ENCODE data around the gene FOXD4L6.
"Not testable (repeated sequence)": the region's sequence is repeated elsewhere in the genome, so short reads cannot be mapped to it uniquely, and the experiment has no call there.

DNA sequence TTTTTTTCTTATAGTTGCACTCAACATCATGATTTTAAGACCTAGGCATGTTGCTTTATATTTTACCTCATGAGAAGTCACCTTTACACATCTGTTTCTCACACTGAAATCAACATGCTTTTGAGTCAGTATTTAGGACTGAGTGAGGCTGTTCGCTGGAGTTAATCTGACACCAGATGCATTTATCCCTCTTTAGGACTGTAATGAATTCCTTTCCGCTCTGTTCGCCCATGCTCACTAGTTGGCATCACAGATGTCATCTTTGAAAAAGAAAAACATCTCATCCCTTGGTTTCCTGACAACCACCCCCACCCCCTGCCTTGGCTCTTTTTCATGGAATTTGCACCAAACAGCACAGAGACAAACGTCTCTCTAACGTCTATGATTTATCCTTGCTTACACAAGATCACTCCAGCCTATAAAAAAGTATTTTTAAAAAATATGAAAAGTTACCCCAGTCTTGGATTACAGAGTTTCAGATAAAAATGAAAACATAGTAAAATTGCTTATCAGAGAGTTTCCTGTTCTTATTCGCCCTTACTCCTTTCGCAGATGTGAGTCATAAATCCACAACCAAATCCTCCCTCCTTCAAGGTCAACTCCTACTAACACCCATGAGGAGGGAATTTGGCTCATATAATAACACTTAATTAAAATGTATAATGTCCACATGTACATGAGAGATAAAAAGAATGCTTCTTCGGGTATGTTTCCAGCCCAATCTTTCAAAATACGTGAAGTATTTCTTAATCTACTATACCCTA lies 34.3 kb downstream of the FOXD4L6 start:
- not testable (repeated sequence) for TF ChIP-seq CTCF, KDM5A (IDR thresholded peaks at IDR 0.05)

Data from A549 (cell line).